ENCODE measurements around the gene AMER2. TPM values are rescaled to one million over a fixed set of nuclear protein-coding genes. Genes with fewer than 3 reads are reported as not detected.

Gene AMER2
- total RNA-seq, 2 donors from 2014 or later, result 0.02 to 0.07 TPM

- TF ChIP-seq, protein P1, sequence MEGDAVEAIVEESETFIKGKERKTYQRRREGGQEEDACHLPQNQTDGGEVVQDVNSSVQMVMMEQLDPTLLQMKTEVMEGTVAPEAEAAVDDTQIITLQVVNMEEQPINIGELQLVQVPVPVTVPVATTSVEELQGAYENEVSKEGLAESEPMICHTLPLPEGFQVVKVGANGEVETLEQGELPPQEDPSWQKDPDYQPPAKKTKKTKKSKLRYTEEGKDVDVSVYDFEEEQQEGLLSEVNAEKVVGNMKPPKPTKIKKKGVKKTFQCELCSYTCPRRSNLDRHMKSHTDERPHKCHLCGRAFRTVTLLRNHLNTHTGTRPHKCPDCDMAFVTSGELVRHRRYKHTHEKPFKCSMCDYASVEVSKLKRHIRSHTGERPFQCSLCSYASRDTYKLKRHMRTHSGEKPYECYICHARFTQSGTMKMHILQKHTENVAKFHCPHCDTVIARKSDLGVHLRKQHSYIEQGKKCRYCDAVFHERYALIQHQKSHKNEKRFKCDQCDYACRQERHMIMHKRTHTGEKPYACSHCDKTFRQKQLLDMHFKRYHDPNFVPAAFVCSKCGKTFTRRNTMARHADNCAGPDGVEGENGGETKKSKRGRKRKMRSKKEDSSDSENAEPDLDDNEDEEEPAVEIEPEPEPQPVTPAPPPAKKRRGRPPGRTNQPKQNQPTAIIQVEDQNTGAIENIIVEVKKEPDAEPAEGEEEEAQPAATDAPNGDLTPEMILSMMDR (conservative IDR thresholded peaks at IDR 0.05), result no peak
- H3K36me3 ChIP-seq (ENCODE audit: control insufficient read depth, insufficient read depth, low read length), result no peaks in the 10 kb centered on the region
- no peaks in the 10 kb centered on the region for H3K9me3 ChIP-seq (ENCODE audit: control insufficient read depth, low read length)
- no peak overlapping the region for H3K4me3 ChIP-seq (ENCODE audit: low read length)
- no peak overlapping the region for H3K27ac Mint-ChIP-seq
- no peak overlapping the region for H3K4me3 Mint-ChIP-seq
- no peak for DNase-seq
- peaks cover 46% of the 10 kb centered on the region for H3K27me3 Mint-ChIP-seq (ENCODE audit: insufficient read depth)
- H3K9ac ChIP-seq (ENCODE audit: extremely low read depth, low read length, poor library complexity, severe bottlenecking), result no peak overlapping the region
- no peak overlapping the region for H3K27ac ChIP-seq (ENCODE audit: low read depth, low read length)
- no peaks in the 10 kb centered on the region for H3K4me1 ChIP-seq (ENCODE audit: control insufficient read depth, insufficient read depth, low read length)
- peaks cover 2% of the 10 kb centered on the region for H3K4me1 Mint-ChIP-seq
- WGBS, 2 experiments (ENCODE audit: insufficient coverage in 1 of 2, insufficient read length in 1 of 2), result 75% methylated on average over 1 of the region's 1 CpG; no CpG with 5 or more reads in 1 of the 2 experiments
- no peaks in the 10 kb centered on the region for H3K9me3 Mint-ChIP-seq
- peaks cover 23% of the 10 kb centered on the region for H3K27me3 ChIP-seq (ENCODE audit: control insufficient read depth, insufficient read depth, low read length, poor library complexity, severe bottlenecking)
- H3K36me3 Mint-ChIP-seq (ENCODE audit: low read depth), result no peaks in the 10 kb centered on the region
Observed at GRCh38 chr13:25177012-25177411, 4.9 kb upstream of the AMER2 start.

DNA sequence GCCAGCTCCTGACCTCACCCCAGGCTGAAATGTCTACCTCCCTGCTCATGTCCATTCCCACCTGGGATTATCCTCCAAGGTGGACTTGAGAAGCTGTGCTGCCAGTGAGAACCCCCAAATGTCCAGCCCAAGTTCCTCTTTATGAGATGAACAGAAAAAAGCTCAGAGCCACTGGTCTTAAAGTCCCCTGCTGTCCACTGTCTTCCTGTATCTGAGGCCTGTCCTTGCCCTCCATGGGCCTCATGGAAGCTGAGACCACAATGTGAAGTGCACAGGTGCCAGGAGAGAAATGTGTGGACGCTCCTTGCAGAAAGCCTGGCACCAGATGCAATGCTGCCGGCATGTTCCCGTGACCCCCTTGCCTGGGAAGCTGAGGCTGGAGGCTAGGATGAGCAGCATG lies 3.3 kb upstream of the AMER2 start:
- H3K9me3 Mint-ChIP-seq, result no peaks in the 10 kb centered on the region
- Histone ChIP-seq H3K36me3 (ENCODE audit: control insufficient read depth, insufficient read depth, low read length) (no peaks in the 10 kb centered on the region), H3K4me1 (ENCODE audit: control insufficient read depth, insufficient read depth, low read length) (no peaks in the 10 kb centered on the region), H3K27ac (ENCODE audit: low read depth, low read length) (no peak overlapping the region), H3K9ac (ENCODE audit: extremely low read depth, low read length, poor library complexity, severe bottlenecking) (no peak overlapping the region), H3K9me3 (ENCODE audit: control insufficient read depth, low read length) (no peaks in the 10 kb centered on the region), H3K27me3 (ENCODE audit: control insufficient read depth, insufficient read depth, low read length, poor library complexity, severe bottlenecking) (peaks cover 39% of the 10 kb centered on the region), H3K4me3 (ENCODE audit: low read length) (no peak overlapping the region)
- DNase-seq, result no peak
- no peak overlapping the region for H3K27ac Mint-ChIP-seq
- TF ChIP-seq, protein P1 (conservative IDR thresholded peaks at IDR 0.05), result no peak
- WGBS, 2 experiments (ENCODE audit: insufficient coverage in 1 of 2, insufficient read length in 1 of 2), result 98 to 100% methylated on average over 2 to 3 of the region's 3 CpGs
- H3K4me1 Mint-ChIP-seq, result peaks cover 11% of the 10 kb centered on the region
- peaks cover 59% of the 10 kb centered on the region for H3K27me3 Mint-ChIP-seq (ENCODE audit: insufficient read depth)
- H3K36me3 Mint-ChIP-seq (ENCODE audit: low read depth), result no peaks in the 10 kb centered on the region
- no peak overlapping the region for H3K4me3 Mint-ChIP-seq

DNA sequence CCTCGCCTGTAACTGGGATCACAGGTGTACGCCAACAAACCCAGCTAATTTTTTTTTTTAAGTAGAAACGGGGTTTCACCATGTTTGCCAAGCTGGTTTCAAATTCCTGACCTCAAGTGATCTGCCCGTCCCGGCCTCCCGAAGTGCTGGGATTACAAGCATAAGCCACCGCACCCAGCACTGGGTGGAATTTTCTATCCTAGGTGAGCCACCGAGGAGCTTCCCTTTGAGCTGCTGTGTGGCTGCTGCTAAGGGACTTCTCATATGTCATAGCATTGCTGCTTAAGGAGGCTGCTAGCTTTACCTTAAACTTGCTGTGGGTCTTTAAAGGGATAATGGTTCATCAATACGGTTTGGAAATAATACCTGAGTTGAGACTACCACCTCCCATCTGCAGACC lies 2.9 kb upstream of the AMER2 start:
- H3K4me3 Mint-ChIP-seq, result no peak overlapping the region
- H3K27me3 ChIP-seq (ENCODE audit: control insufficient read depth, insufficient read depth, low read length, poor library complexity, severe bottlenecking), result peaks cover 43% of the 10 kb centered on the region
- H3K9ac ChIP-seq (ENCODE audit: extremely low read depth, low read length, poor library complexity, severe bottlenecking), result no peak overlapping the region
- H3K4me1 Mint-ChIP-seq, result peaks cover 11% of the 10 kb centered on the region
- H3K27ac Mint-ChIP-seq, result no peak overlapping the region
- H3K4me3 ChIP-seq (ENCODE audit: low read length), result no peak overlapping the region
- no peaks in the 10 kb centered on the region for H3K36me3 ChIP-seq (ENCODE audit: control insufficient read depth, insufficient read depth, low read length)
- TF ChIP-seq, protein P1 (conservative IDR thresholded peaks at IDR 0.05), result no peak
- H3K27me3 Mint-ChIP-seq (ENCODE audit: insufficient read depth), result peaks cover 63% of the 10 kb centered on the region
- H3K27ac ChIP-seq (ENCODE audit: low read depth, low read length), result no peak overlapping the region
- no peak for DNase-seq
- H3K4me1 ChIP-seq (ENCODE audit: control insufficient read depth, insufficient read depth, low read length), result no peaks in the 10 kb centered on the region
- no peaks in the 10 kb centered on the region for H3K36me3 Mint-ChIP-seq (ENCODE audit: low read depth)
- WGBS, 2 experiments (ENCODE audit: insufficient coverage in 1 of 2, insufficient read length in 1 of 2), result 87 to 93% methylated on average over 8 to 9 of the region's 9 CpGs
- no peaks in the 10 kb centered on the region for H3K9me3 ChIP-seq (ENCODE audit: control insufficient read depth, low read length)
- no peaks in the 10 kb centered on the region for H3K9me3 Mint-ChIP-seq

All from endodermal cell (in vitro differentiated cells).